K562 (cell line): ENCODE measurements around the gene NR2F2.
A peak's percentile ranks its signal among the peaks of the same experiment; 100 is the strongest.

Source experiments
- BACH1 ChIP-seq: fragments of 200-800 bp; sonication (Bioruptor generic); IDR thresholded peaks from 2 replicates; pipeline ENCODE4 v1.6.1; 2016; ENCODE audit warnings: missing genetic modification characterization, missing compliant biosample characterization
- BRCA1 ChIP-seq, 2 experiments: fragments of 450-650 bp in 1 of 2; sonication (generic) in 1 of 2; formaldehyde crosslinking in 1 of 2; IDR thresholded peaks; 2 replicates each; pipeline versions ENCODE4 v1.5.0 to v1.6.1; 2017 to 2020; ENCODE audit warnings: mild to moderate bottlenecking in 1 of 2, missing genetic modification reagents in 1 of 2
- CREBBP ChIP-seq: IDR thresholded peaks from one replicate; pipeline ENCODE4 v1.6.1; 2012; ENCODE audit warnings: low read depth, mild to moderate bottlenecking, control low read depth, inconsistent platforms, low read length
- CREM ChIP-seq: IDR thresholded peaks from 2 replicates; pipeline ENCODE4 v1.6.1; 2014; ENCODE audit warnings: antibody characterized with exemption, low read depth
- MAZ ChIP-seq, 2 experiments: fragments of 450-650 bp in 1 of 2; sonication (generic) in 1 of 2; formaldehyde crosslinking; IDR thresholded peaks in 1 of 2; conservative IDR thresholded peaks in 1 of 2; 2 replicates each; pipeline versions ENCODE4 v1.4.0 to v1.5.0; 2020; ENCODE audit warnings: mild to moderate bottlenecking in 1 of 2, missing genetic modification reagents in 1 of 2
- POLR2AphosphoS2 ChIP-seq: IDR thresholded peaks from 2 replicates; pipeline ENCODE4 v1.6.1; 2012; ENCODE audit warnings: low read length, improper control_type of control experiment
- POLR3A ChIP-seq: IDR thresholded peaks from 2 replicates; pipeline ENCODE4 v1.6.1; 2011; ENCODE audit warnings: borderline replicate concordance, mild to moderate bottlenecking, moderate library complexity; ENCODE audit not compliant: insufficient read length, insufficient read depth; ENCODE audit errors: extremely low read depth
- SRSF9 ChIP-seq: fragments of 200-400 bp; formaldehyde crosslinking; IDR thresholded peaks from 2 replicates; pipeline ENCODE4 v1.6.1; 2017; ENCODE audit warnings: low read depth, low read length, borderline replicate concordance
- ZFX ChIP-seq: sonication (generic); formaldehyde crosslinking; IDR thresholded peaks from 2 replicates; pipeline ENCODE4 v1.8.0; 2022; ENCODE audit warnings: mild to moderate bottlenecking, missing genetic modification reagents, moderate library complexity
- ZKSCAN3 ChIP-seq: fragments of 250-450 bp; sonication (Bioruptor Pico); IDR thresholded peaks from 2 replicates; pipeline ENCODE4 v1.4.0; 2020
- TF ChIP-seq, protein P1 (sequence below), 2 experiments: IDR thresholded peaks; 2 replicates each; pipeline ENCODE4 v1.6.1; 2011; ENCODE audit warnings: borderline replicate concordance in 1 of 2, control low read depth in 1 of 2, low read depth in 1 of 2, low read length in 1 of 2, mild to moderate bottlenecking in 1 of 2, mixed read lengths in 1 of 2, moderate library complexity in 1 of 2; ENCODE audit not compliant: insufficient read depth in 1 of 2, insufficient read length in 1 of 2, poor library complexity in 1 of 2, severe bottlenecking in 1 of 2; ENCODE audit errors: extremely low read depth in 1 of 2
- TF ChIP-seq, protein P2 (sequence below): sonication (generic); formaldehyde crosslinking; IDR thresholded peaks from 2 replicates; pipeline ENCODE4 v1.8.0; 2022; ENCODE audit warnings: missing genetic modification reagents, mild to moderate bottlenecking, borderline replicate concordance
- TF ChIP-seq, protein P3 (sequence below): fragments of 250-450 bp; sonication (Bioruptor Pico); IDR thresholded peaks from 2 replicates; pipeline ENCODE4 v1.8.0; 2022; ENCODE audit warnings: moderate library complexity, mild to moderate bottlenecking, inconsistent platforms

DNA sequence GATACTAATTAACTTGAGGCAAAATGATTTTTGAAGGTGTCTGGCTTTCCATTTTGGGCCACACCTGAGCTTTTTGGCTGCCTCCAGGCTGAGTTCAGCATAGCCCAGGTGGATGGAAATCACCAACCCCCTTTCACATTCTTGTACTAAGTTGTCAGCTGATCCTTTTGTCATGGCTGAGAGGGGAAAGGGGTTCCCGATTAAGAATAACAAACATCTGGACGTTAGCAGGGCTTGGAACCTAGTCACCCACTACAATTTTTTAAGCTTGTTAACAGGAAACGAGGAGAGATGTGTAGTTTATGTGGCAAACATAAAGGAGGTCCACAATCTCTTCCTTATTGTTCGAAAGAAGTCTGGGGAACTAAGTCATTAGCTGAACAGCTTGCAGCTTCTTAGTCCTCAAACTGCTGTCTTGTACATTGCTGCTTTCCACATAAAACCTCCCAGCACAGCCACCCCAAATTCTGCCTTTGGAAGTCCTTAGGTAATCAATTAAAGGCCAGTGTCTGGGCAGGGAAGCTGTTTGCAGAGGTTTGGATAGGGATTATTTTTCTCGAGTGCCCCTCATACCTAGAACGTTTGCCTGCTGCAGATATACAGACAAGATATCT lies 5.0 kb downstream of the NR2F2 start:
- TF ChIP-seq POLR2AphosphoS2 (no peak), CREM (no peak), ZFX (CRISPR knock-in tag) (peak; percentile 8; the same call in 1 of the 2 replicates), BACH1 (tag) (no peak), CREBBP (no peak), BRCA1 (IDR thresholded peaks at IDR 0.05) (no peak), BRCA1 (CRISPR knock-in tag; IDR thresholded peaks at IDR 0.05) (no peak), POLR3A (no peak), MAZ (CRISPR knock-in tag; conservative IDR thresholded peaks at IDR 0.05 in 1 of 2, IDR thresholded peaks at IDR 0.05 in 1 of 2) (no peak), ZKSCAN3 (CRISPR knock-in tag) (no peak), SRSF9 (no peak)
- TF ChIP-seq, protein P1, sequence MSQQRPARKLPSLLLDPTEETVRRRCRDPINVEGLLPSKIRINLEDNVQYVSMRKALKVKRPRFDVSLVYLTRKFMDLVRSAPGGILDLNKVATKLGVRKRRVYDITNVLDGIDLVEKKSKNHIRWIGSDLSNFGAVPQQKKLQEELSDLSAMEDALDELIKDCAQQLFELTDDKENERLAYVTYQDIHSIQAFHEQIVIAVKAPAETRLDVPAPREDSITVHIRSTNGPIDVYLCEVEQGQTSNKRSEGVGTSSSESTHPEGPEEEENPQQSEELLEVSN (IDR thresholded peaks at IDR 0.05; ENCODE audit: borderline replicate concordance in 1 of 2, extremely low read depth in 1 of 2, insufficient read depth in 1 of 2, insufficient read length in 1 of 2, low read depth in 1 of 2, low read length in 1 of 2, poor library complexity in 1 of 2, severe bottlenecking in 1 of 2), result no peak
- TF ChIP-seq, protein P2, sequence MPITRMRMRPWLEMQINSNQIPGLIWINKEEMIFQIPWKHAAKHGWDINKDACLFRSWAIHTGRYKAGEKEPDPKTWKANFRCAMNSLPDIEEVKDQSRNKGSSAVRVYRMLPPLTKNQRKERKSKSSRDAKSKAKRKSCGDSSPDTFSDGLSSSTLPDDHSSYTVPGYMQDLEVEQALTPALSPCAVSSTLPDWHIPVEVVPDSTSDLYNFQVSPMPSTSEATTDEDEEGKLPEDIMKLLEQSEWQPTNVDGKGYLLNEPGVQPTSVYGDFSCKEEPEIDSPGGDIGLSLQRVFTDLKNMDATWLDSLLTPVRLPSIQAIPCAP (CRISPR knock-in tag), result no peak
- TF ChIP-seq, protein P3, sequence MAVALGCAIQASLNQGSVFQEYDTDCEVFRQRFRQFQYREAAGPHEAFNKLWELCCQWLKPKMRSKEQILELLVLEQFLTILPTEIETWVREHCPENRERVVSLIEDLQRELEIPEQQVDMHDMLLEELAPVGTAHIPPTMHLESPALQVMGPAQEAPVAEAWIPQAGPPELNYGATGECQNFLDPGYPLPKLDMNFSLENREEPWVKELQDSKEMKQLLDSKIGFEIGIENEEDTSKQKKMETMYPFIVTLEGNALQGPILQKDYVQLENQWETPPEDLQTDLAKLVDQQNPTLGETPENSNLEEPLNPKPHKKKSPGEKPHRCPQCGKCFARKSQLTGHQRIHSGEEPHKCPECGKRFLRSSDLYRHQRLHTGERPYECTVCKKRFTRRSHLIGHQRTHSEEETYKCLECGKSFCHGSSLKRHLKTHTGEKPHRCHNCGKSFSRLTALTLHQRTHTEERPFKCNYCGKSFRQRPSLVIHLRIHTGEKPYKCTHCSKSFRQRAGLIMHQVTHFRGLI (CRISPR knock-in tag), result no peak
